Neural cell (in vitro differentiated cells): ENCODE data around the gene ZNF764. TPM values are rescaled to one million over a fixed set of nuclear protein-coding genes. Genes with fewer than 3 reads are reported as not detected.

ENCODE experiments used
- H2AFZ ChIP-seq: fragments of 200-600, 300-800 bp; sonication (generic), shearing (Covaris generic); 2 replicates; pipeline ENCODE4 v1.6.0; 2014; ENCODE audit warnings: low read depth, mild to moderate bottlenecking, antibody characterized with exemption, low read length, moderate library complexity
- H3F3A ChIP-seq: fragments of 200-600 bp; shearing (Covaris generic); 2 replicates; pipeline ENCODE4 v1.6.1; 2016; ENCODE audit warnings: mild to moderate bottlenecking, moderate library complexity, mixed read lengths, antibody characterized with exemption, low read length; ENCODE audit not compliant: insufficient read depth, poor library complexity, severe bottlenecking
- H3K27ac ChIP-seq: fragments of 200-600, 300-800 bp; sonication (generic), shearing (Covaris generic); 2 replicates; pipeline ENCODE4 v1.5.1; 2014; ENCODE audit warnings: mild to moderate bottlenecking, low read length, moderate library complexity
- H3K27me3 ChIP-seq: fragments of 300-800, 200-600 bp; sonication (generic), shearing (Covaris generic); 2 replicates; pipeline ENCODE4 v1.6.0; 2014; ENCODE audit warnings: mild to moderate bottlenecking, low read depth, low read length, moderate library complexity; ENCODE audit not compliant: insufficient read depth
- H3K36me3 ChIP-seq: fragments of 300-800, 200-600 bp; sonication (generic), shearing (Covaris generic); 2 replicates; pipeline ENCODE4 v1.5.1; 2014; ENCODE audit warnings: mild to moderate bottlenecking, antibody characterized with exemption, low read length, moderate library complexity; ENCODE audit not compliant: insufficient read depth
- H3K4me2 ChIP-seq: fragments of 300-800, 200-600 bp; sonication (generic), shearing (Covaris generic); 2 replicates; pipeline ENCODE4 v1.6.0; 2014; ENCODE audit warnings: mild to moderate bottlenecking, low read length
- H3K4me3 ChIP-seq: fragments of 300-800, 200-600 bp; sonication (generic), shearing (Covaris generic); 2 replicates; pipeline ENCODE4 v1.5.1; 2014; ENCODE audit warnings: mild to moderate bottlenecking, low read length, moderate library complexity
- H3K79me2 ChIP-seq: fragments of 200-600 bp; shearing (Covaris generic); replicated peaks from 2 replicates; pipeline ENCODE4 v1.6.0; 2014; ENCODE audit warnings: mild to moderate bottlenecking, low read length, moderate library complexity; ENCODE audit not compliant: insufficient read depth
- H3K9ac ChIP-seq: fragments of 300-800, 200-600 bp; sonication (generic), shearing (Covaris generic); 2 replicates; pipeline ENCODE4 v1.6.1; 2016; ENCODE audit warnings: mild to moderate bottlenecking, low read length, mixed read lengths
- H3K9me2 ChIP-seq: fragments of 200-600 bp; shearing (Covaris generic); 2 replicates; pipeline ENCODE4 v1.6.1; 2016; ENCODE audit warnings: mild to moderate bottlenecking, low read length, mixed read lengths; ENCODE audit not compliant: insufficient read depth
- H3K9me3 ChIP-seq: fragments of 200-600, 300-800 bp; sonication (generic), shearing (Covaris generic); 2 replicates; pipeline ENCODE4 v1.6.1; 2016; ENCODE audit warnings: mild to moderate bottlenecking, mixed run types, low read length, moderate library complexity, mixed read lengths
- H4K20me1 ChIP-seq: fragments of 200-600 bp; shearing (Covaris generic); 2 replicates; pipeline ENCODE4 v1.6.1; 2016; ENCODE audit warnings: mild to moderate bottlenecking, mixed run types; ENCODE audit not compliant: insufficient read depth
- EP300 ChIP-seq: fragments of 450-650 bp; conservative IDR thresholded peaks from 2 replicates; pipeline ENCODE4 v1.6.1; 2014; ENCODE audit warnings: antibody characterized with exemption, mild to moderate bottlenecking, moderate library complexity; ENCODE audit not compliant: poor library complexity, severe bottlenecking
- EZH2 ChIP-seq: fragments of 200-600, 300-800 bp; shearing (Covaris generic), sonication (generic); IDR thresholded peaks from 2 replicates; pipeline ENCODE4 v1.6.1; 2014; ENCODE audit warnings: antibody characterized with exemption, low read length, borderline replicate concordance, mild to moderate bottlenecking; ENCODE audit not compliant: insufficient read depth, poor library complexity, severe bottlenecking
- MXI1 ChIP-seq: fragments of 450-650 bp; conservative IDR thresholded peaks from 2 replicates; pipeline ENCODE4 v1.6.1; 2014; ENCODE audit warnings: antibody characterized with exemption, mild to moderate bottlenecking; ENCODE audit not compliant: poor library complexity, severe bottlenecking
- POLR2AphosphoS5 ChIP-seq: IDR thresholded peaks from 2 replicates; pipeline ENCODE4 v1.6.1; 2012
- RAD21 ChIP-seq: fragments of 450-650 bp; conservative IDR thresholded peaks from 2 replicates; pipeline ENCODE4 v1.6.1; 2014; ENCODE audit warnings: antibody characterized with exemption, mild to moderate bottlenecking, moderate library complexity
- SMC3 ChIP-seq: fragments of 450-650 bp; conservative IDR thresholded peaks from 2 replicates; pipeline ENCODE4 v1.6.1; 2014; ENCODE audit warnings: antibody characterized with exemption, mild to moderate bottlenecking, moderate library complexity; ENCODE audit not compliant: poor library complexity
- TAF1 ChIP-seq: IDR thresholded peaks from 2 replicates; pipeline ENCODE4 v1.6.1; 2012; ENCODE audit warnings: low read depth
- polyA plus RNA-seq: library from polyadenylated mRNA; depleted of rRNA; stranded (reverse); fragments of >200 nt; gene quantifications from 2 replicates; pipeline ENCODE4 v1.2.3, GENCODE V29; 2014
- TF ChIP-seq, protein P1 (sequence below): fragments of 450-650 bp; IDR thresholded peaks from 2 replicates; pipeline ENCODE4 v1.5.1; 2014; ENCODE audit warnings: antibody characterized with exemption, mild to moderate bottlenecking, moderate library complexity; ENCODE audit not compliant: poor library complexity, severe bottlenecking
- TF ChIP-seq, protein P2 (sequence below): IDR thresholded peaks from 2 replicates; pipeline ENCODE4 v1.6.1; 2012; ENCODE audit warnings: borderline replicate concordance

Gene ZNF764
- polyA plus RNA-seq, 1 donor from 2014 or later = 10.5 TPM

DNA sequence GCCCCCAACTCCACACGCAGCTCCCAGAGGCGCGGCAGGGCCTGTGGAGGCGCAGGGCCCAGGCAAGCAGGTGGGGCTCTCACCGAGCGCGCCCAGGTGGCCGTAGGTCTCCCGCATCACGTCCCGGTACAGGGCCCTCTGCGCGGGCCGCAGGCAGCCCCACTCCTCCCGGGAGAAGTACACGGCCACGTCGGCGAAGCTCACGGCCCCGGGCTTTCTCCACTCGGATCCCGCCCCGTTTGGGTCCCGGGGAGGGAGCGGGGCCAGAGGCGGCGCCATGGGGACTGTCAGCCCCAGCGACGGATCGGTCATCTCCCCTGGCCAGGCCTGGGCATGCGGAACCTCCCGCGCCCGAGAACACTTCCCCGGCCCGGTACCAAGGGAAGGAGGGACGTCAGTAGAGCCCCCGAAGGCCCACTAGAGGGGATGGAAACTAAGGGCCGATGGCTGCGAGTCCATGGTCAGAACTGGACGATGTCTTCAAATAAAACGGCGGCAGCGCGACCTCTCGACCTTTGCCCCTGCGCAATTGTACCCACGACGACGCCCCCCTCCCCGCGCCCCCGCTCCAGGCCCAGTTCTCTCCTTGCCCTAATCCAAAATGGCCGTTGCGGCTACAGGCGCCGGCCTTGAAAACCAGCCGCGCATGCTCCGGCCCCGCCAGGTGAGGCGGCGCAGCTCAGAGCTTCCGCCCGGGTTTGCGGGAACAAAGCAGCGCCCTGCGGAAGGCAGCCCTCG is 23.6 kb downstream of the ZNF764 start, which contains the start of gene ZNF747:
Gene ZNF747 (minus strand): TSS at position 491 of the 738 bp plus-strand sequence. CDS start 179 bp downstream, at position 312.
- H3K27ac ChIP-seq = peak within 1 kb of the TSS; percentile 87
- H4K20me1 ChIP-seq = no peaks in the 10 kb centered on the region
- H3K36me3 ChIP-seq = no peaks in the 10 kb centered on the region
- TF ChIP-seq POLR2AphosphoS5 (peak; percentile 89), EP300 (no peak)
- peak within 1 kb of the TSS; percentile 86 for H3K9ac ChIP-seq
- peaks cover 6% of the 10 kb centered on the region for H3F3A ChIP-seq
- peaks cover 11% of the 10 kb centered on the region for H3K79me2 ChIP-seq
- H3K4me2 ChIP-seq = peak within 1 kb of the TSS; percentile 71
- peak within 1 kb of the TSS; percentile 98 for H2AFZ ChIP-seq
- H3K4me3 ChIP-seq = peak within 1 kb of the TSS; percentile 78
- no peaks in the 10 kb centered on the region for H3K9me3 ChIP-seq
- H3K9me2 ChIP-seq = no peaks in the 10 kb centered on the region
- no peaks in the 10 kb centered on the region for H3K27me3 ChIP-seq

DNA sequence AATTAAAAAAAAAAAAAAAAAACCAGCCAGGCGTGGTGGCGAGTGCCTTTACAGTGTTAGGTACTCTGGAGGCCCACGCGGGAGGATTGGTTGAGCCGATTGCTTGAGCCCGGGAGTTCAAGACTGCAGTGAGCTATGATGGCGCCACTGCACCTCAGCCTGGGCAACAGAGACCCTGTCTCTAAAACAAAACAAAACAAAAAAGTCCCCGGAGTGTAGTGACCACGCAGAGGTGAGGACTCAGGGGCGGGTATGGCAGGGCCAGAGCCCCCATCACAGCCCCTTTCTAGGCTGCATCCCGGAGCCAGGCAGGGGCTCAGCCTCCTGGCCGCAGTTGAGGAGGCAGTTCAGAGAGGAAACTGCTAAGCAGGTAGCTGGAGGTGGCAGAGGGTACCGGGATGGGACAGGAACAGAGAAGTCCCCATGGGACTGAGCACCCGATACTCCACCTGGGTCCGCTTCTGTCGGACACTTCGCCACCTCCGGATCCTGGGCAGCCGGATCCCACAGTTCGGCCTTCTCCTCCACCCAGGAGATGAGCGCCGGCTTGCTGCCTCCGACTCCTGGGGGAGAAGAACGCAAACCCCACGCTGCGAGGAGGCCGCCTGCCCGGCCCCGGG is 24.3 kb downstream of the ZNF764 start:
- H3K4me3 ChIP-seq = peak overlapping the region; percentile 78
- H3F3A ChIP-seq = peaks cover 6% of the 10 kb centered on the region
- TF ChIP-seq SMC3 (no peak), TAF1 (no peak), EZH2 (no peak), MXI1 (no peak), EP300 (no peak), POLR2AphosphoS5 (no peak), RAD21 (no peak)
- TF ChIP-seq, protein P1, sequence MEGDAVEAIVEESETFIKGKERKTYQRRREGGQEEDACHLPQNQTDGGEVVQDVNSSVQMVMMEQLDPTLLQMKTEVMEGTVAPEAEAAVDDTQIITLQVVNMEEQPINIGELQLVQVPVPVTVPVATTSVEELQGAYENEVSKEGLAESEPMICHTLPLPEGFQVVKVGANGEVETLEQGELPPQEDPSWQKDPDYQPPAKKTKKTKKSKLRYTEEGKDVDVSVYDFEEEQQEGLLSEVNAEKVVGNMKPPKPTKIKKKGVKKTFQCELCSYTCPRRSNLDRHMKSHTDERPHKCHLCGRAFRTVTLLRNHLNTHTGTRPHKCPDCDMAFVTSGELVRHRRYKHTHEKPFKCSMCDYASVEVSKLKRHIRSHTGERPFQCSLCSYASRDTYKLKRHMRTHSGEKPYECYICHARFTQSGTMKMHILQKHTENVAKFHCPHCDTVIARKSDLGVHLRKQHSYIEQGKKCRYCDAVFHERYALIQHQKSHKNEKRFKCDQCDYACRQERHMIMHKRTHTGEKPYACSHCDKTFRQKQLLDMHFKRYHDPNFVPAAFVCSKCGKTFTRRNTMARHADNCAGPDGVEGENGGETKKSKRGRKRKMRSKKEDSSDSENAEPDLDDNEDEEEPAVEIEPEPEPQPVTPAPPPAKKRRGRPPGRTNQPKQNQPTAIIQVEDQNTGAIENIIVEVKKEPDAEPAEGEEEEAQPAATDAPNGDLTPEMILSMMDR = no peak
- TF ChIP-seq, protein P2, sequence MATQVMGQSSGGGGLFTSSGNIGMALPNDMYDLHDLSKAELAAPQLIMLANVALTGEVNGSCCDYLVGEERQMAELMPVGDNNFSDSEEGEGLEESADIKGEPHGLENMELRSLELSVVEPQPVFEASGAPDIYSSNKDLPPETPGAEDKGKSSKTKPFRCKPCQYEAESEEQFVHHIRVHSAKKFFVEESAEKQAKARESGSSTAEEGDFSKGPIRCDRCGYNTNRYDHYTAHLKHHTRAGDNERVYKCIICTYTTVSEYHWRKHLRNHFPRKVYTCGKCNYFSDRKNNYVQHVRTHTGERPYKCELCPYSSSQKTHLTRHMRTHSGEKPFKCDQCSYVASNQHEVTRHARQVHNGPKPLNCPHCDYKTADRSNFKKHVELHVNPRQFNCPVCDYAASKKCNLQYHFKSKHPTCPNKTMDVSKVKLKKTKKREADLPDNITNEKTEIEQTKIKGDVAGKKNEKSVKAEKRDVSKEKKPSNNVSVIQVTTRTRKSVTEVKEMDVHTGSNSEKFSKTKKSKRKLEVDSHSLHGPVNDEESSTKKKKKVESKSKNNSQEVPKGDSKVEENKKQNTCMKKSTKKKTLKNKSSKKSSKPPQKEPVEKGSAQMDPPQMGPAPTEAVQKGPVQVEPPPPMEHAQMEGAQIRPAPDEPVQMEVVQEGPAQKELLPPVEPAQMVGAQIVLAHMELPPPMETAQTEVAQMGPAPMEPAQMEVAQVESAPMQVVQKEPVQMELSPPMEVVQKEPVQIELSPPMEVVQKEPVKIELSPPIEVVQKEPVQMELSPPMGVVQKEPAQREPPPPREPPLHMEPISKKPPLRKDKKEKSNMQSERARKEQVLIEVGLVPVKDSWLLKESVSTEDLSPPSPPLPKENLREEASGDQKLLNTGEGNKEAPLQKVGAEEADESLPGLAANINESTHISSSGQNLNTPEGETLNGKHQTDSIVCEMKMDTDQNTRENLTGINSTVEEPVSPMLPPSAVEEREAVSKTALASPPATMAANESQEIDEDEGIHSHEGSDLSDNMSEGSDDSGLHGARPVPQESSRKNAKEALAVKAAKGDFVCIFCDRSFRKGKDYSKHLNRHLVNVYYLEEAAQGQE = no peak
- H3K4me2 ChIP-seq = no peak overlapping the region
- peak overlapping the region; percentile 98 for H2AFZ ChIP-seq
- H3K79me2 ChIP-seq = peaks cover 11% of the 10 kb centered on the region
- H3K9me2 ChIP-seq = no peaks in the 10 kb centered on the region
- no peaks in the 10 kb centered on the region for H4K20me1 ChIP-seq
- H3K27ac ChIP-seq = peak overlapping the region; percentile 87
- H3K27me3 ChIP-seq = no peaks in the 10 kb centered on the region
- no peaks in the 10 kb centered on the region for H3K36me3 ChIP-seq
- peak overlapping the region; percentile 86 for H3K9ac ChIP-seq
- H3K9me3 ChIP-seq = no peaks in the 10 kb centered on the region
